GM18909 (cell line): ENCODE results near the gene SLC38A10.

Source experiments
- ATAC-seq: cut with Tn5 transposase; IDR thresholded peaks from one replicate; pipeline ENCODE4 v1.9.1; 2021; ENCODE audit warnings: mild to moderate bottlenecking; ENCODE audit not compliant: unreplicated experiment, poor library complexity

Gene SLC38A10

DNA sequence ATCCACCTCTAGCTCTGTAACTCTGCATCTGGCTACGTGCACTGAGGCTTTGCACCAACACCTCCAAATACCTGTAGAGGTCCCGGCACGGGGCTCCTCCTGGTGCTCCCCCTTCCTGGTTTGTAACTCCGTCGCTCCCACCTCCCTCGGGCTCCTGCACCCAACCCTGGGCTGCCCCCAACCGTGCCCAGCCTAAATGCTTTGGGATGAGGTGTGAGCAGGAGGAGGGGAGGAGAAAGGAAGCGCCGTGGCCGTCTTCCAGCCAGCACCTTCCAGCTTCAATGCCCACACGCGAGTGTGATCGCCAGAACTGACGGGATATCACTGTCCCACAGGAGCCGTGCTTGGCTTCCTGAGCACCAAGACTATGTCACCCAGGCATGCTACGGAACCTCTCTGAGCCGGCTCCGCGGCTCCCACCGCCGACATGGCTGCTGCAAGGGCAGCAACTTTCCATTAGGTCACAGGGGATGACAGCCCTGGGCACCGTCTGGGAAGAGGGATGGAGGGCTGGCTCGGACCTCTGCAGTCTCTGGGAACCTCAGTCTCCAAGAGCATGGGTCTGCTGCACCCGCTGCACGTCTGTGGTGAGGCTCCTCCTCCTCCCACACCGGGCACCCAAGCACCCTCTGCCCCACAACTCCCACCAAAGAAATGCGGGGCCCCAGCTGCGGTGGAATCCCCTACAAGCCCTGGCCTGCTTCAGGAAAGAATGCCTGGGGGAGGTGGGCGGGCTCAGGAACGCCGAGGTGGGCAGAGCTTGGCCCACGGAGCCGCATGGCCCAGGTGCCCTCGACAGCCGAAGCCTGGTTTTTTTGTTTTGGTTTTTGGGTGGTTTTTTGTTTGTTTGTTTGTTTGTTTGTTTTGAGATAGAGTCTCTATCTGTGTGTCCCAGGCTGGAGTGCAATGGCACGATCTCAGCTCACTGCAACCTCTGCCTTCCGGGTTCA, 6.4 kb upstream of the SLC38A10 start:
- no peak for ATAC-seq

DNA sequence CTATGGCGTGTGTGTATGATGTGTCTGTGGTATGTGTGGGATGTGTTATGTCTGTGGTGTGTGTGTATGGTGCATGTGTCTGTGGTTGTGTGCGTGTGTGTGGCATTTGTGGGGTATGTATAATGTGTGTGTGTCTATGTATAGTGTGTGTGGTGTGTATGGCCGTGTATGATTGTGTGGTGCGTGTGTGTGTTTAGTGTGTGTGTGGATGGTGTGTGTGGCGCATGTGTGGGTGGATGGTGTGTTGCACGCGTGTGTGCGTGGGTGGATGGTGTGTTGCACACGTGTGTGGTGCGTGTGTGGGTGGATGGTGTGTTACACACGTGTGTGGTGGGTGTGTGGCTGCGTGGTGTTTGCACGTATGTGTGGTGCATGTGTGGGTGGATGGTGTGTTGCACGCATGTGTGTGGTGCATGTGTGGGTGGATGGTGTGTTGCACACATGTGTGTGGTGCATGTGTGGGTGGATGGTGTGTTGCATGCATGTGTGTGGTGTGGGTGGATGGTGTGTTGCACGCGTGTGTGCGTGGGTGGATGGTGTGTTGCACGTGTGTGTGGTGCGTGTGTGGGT, 5.6 kb upstream of the SLC38A10 start:
- ATAC-seq = no peak

- ATAC-seq = no peak
These were observed 4.9 kb upstream of the SLC38A10 start for GRCh38 chr17:81299846-81300585.

- ATAC-seq = no peak
These were observed 4.1 kb upstream of the SLC38A10 start for GRCh38 chr17:81298991-81299738.

DNA sequence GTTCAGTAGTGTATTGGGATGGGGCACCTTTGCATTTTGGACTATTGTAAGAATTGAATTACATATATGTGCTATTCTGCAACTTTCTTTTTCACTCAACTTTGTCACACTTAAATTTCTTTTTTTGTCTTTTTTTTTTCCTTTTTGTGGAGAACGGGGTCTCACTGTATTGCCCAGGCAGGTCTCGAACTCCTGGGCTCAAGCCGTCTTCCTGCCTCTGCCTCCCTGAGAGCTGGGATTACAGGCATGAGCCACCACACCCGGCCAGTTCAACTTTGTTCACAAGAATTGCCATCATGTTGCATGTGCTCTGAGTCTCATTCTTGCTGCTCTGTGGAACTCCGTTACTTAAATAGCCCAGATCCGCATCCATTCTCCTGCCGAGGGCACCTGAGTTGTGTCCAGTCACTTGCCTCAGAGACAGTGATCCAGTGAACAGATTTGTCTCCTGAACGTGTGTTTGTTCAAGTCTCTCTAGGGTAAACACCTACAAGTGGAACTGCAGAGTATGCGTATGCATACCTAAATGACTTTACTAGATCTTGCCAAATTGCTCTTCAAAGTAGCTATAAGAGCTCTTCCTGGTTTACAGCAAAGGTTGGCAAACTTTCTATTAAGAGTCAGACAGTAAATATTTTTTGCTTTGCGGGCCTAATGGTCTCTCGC, 3.4 kb upstream of the SLC38A10 start:
- ATAC-seq = no peak

DNA sequence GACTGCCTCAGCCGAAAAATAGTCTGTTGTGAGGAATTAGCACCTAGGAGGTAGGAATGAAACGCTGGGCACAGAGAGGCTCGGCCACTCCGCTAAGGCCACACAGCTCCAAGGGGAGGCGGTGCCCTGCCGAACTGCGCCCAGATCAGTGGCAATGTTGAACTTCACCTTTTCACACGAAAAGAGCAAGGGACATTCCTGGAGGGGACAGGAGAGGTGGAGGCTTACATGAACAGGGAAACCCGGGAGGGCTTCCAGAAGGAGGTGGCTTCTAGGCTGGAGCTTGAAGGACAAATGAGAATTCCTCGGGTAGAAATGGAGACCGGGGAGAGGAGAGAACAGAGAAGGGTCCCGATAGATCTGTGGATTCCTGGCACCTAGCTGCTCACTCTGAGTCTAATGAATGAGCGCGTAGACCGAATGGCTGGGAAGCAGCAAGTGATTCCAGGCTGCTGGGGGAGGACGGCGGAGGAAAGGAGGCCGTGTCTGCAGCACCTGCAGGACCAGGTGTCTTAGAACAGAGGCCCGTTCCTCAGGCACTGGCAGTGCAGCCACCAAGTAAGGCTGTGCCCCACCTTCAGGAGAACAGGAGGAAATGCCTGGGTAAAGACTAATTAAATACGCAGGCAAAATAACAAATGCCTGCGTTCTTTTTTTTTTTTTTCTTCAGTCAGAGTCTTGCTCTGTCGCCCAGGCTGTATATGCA, 722 bp upstream of the SLC38A10 start:
- ATAC-seq = peak; percentile 16

GRCh38 chr17:81294512-81295030, 536 bp downstream of the SLC38A10 start:
- peak; percentile 16 for ATAC-seq

- no peak for ATAC-seq
These were observed 2.7 kb downstream of the SLC38A10 start for GRCh38 chr17:81292450-81292849.

DNA sequence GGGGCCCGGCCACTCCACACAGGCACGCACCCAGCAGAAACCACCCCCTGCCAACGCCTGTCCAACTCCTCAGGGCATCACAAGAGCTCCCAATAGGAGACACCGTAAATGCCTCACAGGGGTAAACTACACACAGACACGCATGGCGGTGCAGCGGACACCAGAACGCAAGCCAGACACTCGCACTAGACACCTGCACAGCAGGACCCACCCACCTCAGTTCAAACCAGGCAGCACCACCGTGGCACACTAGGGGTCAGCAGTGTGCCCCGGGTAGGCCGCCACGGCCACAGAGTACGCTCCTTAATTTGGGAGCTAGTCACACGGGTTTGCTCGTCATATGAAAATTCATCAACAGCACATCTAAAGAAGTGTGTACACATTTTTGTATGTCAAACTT, 3.4 kb downstream of the SLC38A10 start:
- peak; percentile 38 for ATAC-seq

- ATAC-seq = no peak
These were observed 4.9 kb downstream of the SLC38A10 start for GRCh38 chr17:81290230-81290629.

GRCh38 chr17:81289627-81290026, 5.5 kb downstream of the SLC38A10 start:
- ATAC-seq = no peak

DNA sequence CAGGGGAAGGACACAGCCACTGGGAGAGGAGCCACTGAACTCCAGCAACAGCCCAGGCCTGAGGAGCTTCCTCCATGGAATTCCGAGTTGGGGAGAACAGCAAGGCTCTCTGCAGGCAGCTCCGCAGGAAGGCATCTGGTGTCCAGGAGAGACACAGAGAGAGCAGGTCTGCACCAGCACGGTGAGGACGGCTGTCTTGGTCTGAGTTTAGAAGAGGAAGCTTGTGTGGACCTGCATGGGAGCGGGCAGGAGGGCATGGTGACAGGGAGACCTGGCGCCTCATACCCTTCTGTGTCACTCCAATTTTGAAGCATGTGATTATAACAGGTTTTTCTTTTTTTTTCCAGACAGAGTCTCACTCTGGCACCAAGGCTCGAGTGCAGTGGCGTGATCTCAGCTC, 6.4 kb downstream of the SLC38A10 start:
- no peak for ATAC-seq

GRCh38 chr17:81287741-81288430, 7.2 kb downstream of the SLC38A10 start:
- no peak for ATAC-seq

- no peak for ATAC-seq
These were observed 8.0 kb downstream of the SLC38A10 start for GRCh38 chr17:81287152-81287551.

DNA sequence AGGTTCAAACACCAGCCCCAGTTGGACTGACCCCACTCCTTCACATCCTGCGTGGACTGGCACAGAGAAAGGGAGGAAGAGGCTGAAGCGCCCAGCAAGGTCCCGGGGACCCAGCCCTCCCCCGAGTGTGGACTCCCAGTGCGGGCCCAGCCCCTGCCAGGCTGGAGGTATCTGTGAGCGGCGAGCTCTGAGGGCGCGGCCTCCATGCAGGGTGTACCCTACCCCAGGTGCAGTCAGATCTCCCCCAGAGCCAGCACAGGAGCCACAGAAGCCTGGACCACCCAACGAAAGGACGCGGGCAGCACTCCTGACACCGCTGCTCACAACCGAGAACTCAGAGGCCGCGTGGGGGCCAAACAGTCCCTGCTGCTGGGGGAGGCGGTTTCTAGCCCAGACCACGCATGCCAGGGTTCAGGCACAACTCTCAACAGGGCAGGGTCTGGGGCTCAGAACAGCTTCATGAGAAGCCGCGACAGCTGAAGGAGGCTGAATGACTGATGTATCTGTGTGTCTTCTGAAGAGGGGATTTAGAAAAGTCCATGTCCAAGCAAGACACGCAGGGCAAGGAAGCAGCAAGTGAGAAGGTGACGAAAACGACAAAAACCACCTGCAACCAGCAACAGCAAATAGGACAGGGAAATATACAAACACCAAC, 8.5 kb downstream of the SLC38A10 start:
- ATAC-seq = no peak

GRCh38 chr17:81285894-81286293, 9.2 kb downstream of the SLC38A10 start:
- ATAC-seq = no peak

GRCh38 chr17:81285179-81285878, 9.8 kb downstream of the SLC38A10 start:
- ATAC-seq = no peak
